Measurements from ENCODE around the gene ESPNL.
A peak's percentile ranks its signal among the peaks of the same experiment; 100 is the strongest.

The ESPNL gene

GRCh38 chr2:238080518-238080917, 19.6 kb upstream of the ESPNL start:
- peak; percentile 26 for DNase-seq

- peak; percentile 35 for DNase-seq
Observed at GRCh38 chr2:238081150-238081549, 19.0 kb upstream of the ESPNL start.

GRCh38 chr2:238081561-238081960, 18.6 kb upstream of the ESPNL start:
- DNase-seq: no peak

- peak; percentile 28 for DNase-seq
Observed at GRCh38 chr2:238082151-238082550, 18.0 kb upstream of the ESPNL start.

- peak; percentile 4 for DNase-seq
Observed at GRCh38 chr2:238082827-238083226, 17.3 kb upstream of the ESPNL start.

- peak; percentile 44 for DNase-seq
Observed at GRCh38 chr2:238083919-238084318, 16.2 kb upstream of the ESPNL start.

- no peak for DNase-seq
Observed at GRCh38 chr2:238084761-238085160, 15.4 kb upstream of the ESPNL start.

GRCh38 chr2:238085899-238086298, 14.2 kb upstream of the ESPNL start:
- no peak for DNase-seq

GRCh38 chr2:238087211-238087610, 12.9 kb upstream of the ESPNL start:
- no peak for DNase-seq

GRCh38 chr2:238090887-238091286, 9.3 kb upstream of the ESPNL start:
- DNase-seq: peak; percentile 37

- no peak for DNase-seq
Observed at GRCh38 chr2:238091436-238092060, 8.6 kb upstream of the ESPNL start.

- peak; percentile 53 for DNase-seq
Observed at GRCh38 chr2:238092486-238093035, 7.6 kb upstream of the ESPNL start.

- peak; percentile 57 for DNase-seq
Observed at GRCh38 chr2:238093181-238094140, 6.7 kb upstream of the ESPNL start.

GRCh38 chr2:238094438-238095022, 5.6 kb upstream of the ESPNL start:
- peak; percentile 45 for DNase-seq

GRCh38 chr2:238095143-238095542, 5.0 kb upstream of the ESPNL start:
- peak; percentile 30 for DNase-seq

GRCh38 chr2:238096311-238097011, 3.7 kb upstream of the ESPNL start:
- peak; percentile 43 for DNase-seq

- DNase-seq: peak; percentile 54
Observed at GRCh38 chr2:238097201-238097987, 2.7 kb upstream of the ESPNL start.

- peak; percentile 52 for DNase-seq
Observed at GRCh38 chr2:238097988-238098871, 1.9 kb upstream of the ESPNL start.

GRCh38 chr2:238098901-238099713, 1.0 kb upstream of the ESPNL start:
- peak; percentile 53 for DNase-seq

GRCh38 chr2:238099714-238100048, 459 bp upstream of the ESPNL start:
- no peak for DNase-seq

Measured in activated CD8-positive, alpha-beta memory T cell treated with anti-CD3 and anti-CD28 coated beads for 24 hours (primary cell).